Transverse colon (tissue), 4 donors: ENCODE data around the gene SAT2.

Experiments used
- EP300 ChIP-seq: sonication (generic); formaldehyde crosslinking; IDR thresholded peaks from one replicate; pipeline ENCODE4 v1.6.1; 2017; ENCODE audit warnings: antibody characterized with exemption, low read depth
- POLR2A ChIP-seq: fragments of 450-650 bp; IDR thresholded peaks from one replicate; pipeline ENCODE4 v1.6.1; 2016; ENCODE audit warnings: antibody characterized with exemption, mild to moderate bottlenecking, moderate library complexity
- POLR2AphosphoS5 ChIP-seq, 3 donors: sonication (generic); formaldehyde crosslinking; IDR thresholded peaks; one replicate each; pipeline ENCODE4 v1.6.1; 2016; ENCODE audit warnings: antibody characterized with exemption in 3 of 3
- TF ChIP-seq, protein P1 (sequence below), 5 experiments: fragments of 200-600 bp in 3 of 5; fragments of 450-650 bp in 2 of 5; sonication (generic) in 3 of 5; IDR thresholded peaks; 1 replicate in 2 of 5; 2 replicates in 3 of 5; pipeline ENCODE4 v1.5.1; 2016 to 2017; ENCODE audit warnings: antibody characterized with exemption in 5 of 5, inconsistent platforms in 3 of 5, mild to moderate bottlenecking in 2 of 5, moderate library complexity in 1 of 5

DNA sequence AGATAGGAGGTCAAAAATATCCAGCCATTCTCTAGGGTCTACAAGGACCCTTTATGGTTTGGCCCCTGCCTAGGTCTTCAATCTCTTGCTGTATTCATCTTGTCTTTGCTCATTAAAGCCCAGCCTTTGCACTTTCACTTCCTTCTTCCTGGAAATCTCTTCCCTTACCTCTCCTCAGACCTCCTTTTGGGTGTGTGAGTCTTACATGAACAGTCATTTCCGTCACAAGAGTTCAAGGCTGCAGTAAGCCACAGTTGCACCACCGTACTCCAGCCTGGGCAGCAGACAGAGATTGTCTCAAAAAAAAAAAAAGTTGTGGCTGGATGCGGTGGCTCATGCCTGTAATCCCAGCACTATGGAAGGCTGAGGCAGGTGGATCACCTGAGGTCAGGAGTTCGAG is 17.2 kb upstream of the SAT2 start:
- TF ChIP-seq, protein P1, sequence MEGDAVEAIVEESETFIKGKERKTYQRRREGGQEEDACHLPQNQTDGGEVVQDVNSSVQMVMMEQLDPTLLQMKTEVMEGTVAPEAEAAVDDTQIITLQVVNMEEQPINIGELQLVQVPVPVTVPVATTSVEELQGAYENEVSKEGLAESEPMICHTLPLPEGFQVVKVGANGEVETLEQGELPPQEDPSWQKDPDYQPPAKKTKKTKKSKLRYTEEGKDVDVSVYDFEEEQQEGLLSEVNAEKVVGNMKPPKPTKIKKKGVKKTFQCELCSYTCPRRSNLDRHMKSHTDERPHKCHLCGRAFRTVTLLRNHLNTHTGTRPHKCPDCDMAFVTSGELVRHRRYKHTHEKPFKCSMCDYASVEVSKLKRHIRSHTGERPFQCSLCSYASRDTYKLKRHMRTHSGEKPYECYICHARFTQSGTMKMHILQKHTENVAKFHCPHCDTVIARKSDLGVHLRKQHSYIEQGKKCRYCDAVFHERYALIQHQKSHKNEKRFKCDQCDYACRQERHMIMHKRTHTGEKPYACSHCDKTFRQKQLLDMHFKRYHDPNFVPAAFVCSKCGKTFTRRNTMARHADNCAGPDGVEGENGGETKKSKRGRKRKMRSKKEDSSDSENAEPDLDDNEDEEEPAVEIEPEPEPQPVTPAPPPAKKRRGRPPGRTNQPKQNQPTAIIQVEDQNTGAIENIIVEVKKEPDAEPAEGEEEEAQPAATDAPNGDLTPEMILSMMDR (IDR thresholded peaks at IDR 0.05), result no peak
- TF ChIP-seq POLR2A, result no peak
- no peak for TF ChIP-seq POLR2AphosphoS5 (IDR thresholded peaks at IDR 0.05)
- no peak for TF ChIP-seq EP300
